ENCODE results near the gene PLCG2.
"Not testable (repeated sequence)": the region's sequence is repeated elsewhere in the genome, so short reads cannot be mapped to it uniquely, and the experiment has no call there.

PLCG2 gene

DNA sequence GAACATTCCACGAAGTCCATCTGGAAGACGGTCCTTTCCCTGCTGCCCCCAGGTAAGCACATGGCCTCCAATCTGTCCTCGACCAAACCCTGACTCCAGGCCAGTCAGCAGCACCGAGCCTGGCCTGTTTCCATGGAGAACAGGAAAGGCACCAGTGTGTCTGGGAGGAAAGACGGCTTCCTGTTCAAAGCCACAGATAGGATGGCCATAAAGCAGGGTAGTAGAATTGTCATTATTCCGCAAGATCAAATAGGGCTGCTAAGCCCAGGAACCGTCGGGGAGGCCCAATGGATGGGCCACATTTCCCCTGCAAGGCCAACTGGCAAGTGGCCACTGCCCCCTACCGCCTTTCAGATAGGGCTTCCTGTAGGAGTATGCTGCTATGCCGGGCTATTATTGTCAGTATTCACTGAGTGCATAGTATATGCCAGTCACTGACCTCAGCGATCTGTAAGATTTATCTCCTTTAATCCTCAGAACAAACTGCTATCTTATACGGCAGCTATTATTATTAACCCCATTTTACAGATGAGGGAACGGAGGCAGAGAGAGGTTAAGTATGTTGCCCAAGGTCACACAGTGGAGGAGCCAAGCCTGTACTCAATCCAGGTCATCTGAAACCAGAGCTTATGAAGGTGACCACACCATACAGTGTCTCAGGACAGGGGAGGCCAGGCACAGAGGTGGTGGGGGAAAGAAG, 23.0 kb upstream of the PLCG2 start:
- no peak for DNase-seq (ENCODE audit: low spot score)
- TF ChIP-seq, protein P1, sequence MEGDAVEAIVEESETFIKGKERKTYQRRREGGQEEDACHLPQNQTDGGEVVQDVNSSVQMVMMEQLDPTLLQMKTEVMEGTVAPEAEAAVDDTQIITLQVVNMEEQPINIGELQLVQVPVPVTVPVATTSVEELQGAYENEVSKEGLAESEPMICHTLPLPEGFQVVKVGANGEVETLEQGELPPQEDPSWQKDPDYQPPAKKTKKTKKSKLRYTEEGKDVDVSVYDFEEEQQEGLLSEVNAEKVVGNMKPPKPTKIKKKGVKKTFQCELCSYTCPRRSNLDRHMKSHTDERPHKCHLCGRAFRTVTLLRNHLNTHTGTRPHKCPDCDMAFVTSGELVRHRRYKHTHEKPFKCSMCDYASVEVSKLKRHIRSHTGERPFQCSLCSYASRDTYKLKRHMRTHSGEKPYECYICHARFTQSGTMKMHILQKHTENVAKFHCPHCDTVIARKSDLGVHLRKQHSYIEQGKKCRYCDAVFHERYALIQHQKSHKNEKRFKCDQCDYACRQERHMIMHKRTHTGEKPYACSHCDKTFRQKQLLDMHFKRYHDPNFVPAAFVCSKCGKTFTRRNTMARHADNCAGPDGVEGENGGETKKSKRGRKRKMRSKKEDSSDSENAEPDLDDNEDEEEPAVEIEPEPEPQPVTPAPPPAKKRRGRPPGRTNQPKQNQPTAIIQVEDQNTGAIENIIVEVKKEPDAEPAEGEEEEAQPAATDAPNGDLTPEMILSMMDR (IDR thresholded peaks at IDR 0.05; ENCODE audit: extremely low read depth, missing control alignments) = no peak

DNA sequence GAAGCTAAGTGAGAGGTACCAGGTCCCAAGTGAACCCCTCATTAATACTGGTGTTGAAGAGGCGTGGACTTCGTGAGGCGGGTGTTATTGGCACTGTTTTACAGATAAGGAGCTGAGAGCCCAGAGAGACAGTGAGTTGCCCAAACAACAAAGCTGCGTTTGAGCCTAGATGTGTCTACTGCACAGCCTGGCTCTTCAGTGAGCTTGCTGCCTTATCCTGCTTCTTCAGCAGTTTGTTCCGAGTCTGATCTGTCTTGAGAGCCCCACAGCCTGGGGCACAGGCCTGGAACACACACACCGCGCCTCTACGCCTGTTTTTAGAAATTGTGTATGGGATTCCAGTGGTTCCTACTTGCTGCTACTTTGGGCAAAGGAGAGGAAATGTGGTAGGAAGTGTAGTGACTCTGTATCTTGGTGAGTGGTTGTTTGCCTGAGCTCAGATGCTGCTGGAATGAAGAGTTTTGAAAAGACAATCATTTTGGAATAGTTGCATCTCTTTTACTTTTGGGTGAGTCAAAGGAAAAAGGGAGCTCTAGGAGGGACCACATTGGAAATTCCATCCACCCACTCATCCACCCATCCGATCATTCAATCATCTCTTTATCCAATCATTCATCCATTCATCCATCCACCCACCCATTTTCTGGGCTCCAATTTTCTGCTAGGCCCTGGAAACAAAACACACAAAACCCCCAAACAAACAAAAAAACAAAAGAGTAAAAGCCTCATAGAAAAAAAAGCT, 22.3 kb upstream of the PLCG2 start:
- TF ChIP-seq, protein P1 (IDR thresholded peaks at IDR 0.05; ENCODE audit: extremely low read depth, missing control alignments) = no peak
- no peak for DNase-seq (ENCODE audit: low spot score)

DNA sequence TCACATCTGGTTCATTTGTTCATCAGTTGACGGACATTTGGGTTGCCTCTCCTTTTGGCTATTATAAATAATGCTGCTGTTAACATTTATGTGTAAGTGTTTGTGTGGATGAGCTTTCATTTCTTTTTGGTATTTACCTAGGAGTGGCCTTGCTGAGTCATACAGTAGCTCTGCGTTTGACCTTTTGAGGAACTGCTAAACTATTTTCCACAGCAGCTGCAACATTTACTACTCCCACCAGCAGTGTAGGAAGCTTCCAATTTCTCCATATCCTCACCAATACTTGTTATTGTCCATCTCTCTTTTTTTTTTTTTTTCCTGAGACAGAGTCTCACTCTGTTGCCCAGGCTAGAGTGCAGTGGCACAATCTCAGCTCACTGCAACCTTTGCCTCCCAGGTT, 20.7 kb upstream of the PLCG2 start:
- TF ChIP-seq, protein P1 (IDR thresholded peaks at IDR 0.05; ENCODE audit: extremely low read depth, missing control alignments) = no peak
- DNase-seq (ENCODE audit: low spot score) = no peak

DNA sequence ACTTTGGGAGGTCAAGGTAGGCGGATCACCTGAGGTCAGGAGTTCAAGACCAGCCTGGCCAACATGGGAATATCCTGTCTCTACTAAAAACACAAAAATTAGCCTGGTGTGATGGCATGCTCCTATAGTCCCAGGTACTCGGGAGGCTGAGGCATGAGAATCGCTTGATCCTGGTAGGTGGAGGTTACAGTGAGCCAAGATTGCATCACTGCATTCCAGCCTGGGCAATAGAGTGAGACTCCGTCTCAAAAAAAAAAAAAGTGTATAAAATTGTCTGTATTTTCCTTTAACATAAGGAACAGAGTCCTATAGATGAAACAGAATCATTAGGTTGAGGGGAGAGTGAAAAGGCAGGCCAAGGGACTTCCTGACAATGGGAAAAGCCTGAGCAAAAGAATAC, 16.8 kb upstream of the PLCG2 start:
- not testable (repeated sequence) for DNase-seq (ENCODE audit: low spot score)

DNA sequence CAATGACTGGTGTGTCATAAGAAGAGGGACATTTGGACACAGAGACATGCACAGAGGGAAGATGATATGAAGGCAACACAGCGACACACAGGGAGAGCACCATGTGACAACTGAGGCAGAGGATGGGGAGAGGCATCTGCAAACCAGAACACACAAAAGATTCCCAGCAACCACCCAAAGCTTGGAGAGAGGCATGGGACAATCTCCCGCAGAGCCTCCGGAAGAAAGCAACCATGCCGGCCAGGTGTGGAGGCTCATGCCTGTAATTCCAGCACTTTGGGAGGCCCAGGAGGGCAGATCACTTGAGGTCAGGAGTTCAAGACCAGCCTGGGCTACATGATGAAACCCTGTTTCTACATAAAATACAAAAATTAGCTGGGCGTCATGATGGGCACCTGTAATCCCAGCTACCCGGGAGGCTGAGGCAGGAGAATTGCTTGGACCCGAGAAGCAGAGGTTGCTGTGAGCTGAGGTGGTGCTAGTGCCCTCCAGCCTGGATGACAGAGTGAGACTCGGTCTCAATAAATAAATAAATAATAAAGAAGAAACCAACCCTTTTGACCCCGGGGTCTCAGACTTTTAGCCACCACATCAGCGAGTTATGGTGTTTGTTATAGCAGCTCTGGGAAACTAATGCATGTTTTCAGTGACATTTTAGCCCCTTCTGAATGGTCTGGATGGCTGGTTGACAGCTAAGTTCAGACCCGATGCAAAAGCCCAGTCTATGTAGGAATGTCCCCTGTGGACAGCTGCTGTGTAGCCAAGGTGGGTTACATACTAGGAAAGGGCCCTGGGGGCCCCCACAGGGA, 13.8 kb upstream of the PLCG2 start:
- DNase-seq (ENCODE audit: low spot score) = no peak

DNA sequence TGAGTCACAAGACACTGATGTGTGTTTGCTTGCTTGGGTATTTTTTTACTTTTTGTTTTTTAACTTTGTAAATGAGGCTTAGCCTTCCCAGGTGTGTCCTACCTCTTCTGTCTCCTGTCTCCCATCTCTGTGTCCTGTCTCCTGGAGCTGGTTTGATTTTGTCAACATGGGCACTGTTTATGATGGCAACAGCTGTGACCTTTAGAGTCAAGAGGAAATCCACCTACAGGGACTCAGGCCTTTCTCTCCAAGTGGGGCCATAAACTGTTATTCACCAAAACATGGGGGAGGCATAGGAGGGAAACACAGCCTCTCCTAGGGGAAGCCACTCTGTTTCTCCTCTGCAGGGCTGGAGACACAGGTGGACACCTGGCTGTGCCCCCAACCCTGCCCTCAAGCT, 13.1 kb upstream of the PLCG2 start:
- TF ChIP-seq, protein P1 (IDR thresholded peaks at IDR 0.05; ENCODE audit: extremely low read depth, missing control alignments) = no peak
- no peak for DNase-seq (ENCODE audit: low spot score)

More for the DNA sequence above, 13.8 kb upstream of the PLCG2 start:
- TF ChIP-seq, protein P1 (IDR thresholded peaks at IDR 0.05; ENCODE audit: extremely low read depth, missing control alignments) = no peak

DNA sequence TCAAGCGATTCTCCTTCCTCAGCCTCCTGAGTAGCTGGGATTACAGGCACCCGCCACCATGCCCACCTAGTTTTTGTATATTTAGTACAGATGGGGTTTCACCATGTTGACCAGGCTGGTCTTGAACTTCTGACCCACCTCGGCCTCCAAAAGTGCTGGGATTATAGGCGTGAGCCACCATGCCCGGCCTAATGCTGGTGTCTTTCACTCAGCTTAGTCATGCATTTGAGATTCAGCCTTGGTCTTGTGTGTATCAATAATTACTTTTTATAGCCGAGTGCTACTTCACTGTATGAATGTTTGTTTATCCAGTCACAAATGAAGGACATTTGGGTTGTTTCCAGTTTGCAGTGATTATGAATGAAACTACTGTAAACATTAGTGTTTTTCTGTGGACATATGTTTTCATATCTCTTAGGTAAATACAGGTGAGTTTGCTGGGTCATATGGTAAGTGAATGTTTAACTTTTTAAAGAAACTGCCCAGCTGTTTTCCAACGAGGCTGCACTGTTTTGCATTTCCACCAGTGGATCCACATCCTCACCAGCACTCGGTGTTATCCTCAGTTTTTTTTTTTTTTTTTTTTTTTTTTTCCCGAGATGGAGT, 11.0 kb upstream of the PLCG2 start:
- no peak for DNase-seq (ENCODE audit: low spot score)
- TF ChIP-seq, protein P1 (IDR thresholded peaks at IDR 0.05; ENCODE audit: extremely low read depth, missing control alignments) = no peak
